ENCODE results near the gene MAPK10. TPM values are rescaled to one million over a fixed set of nuclear protein-coding genes. Genes with fewer than 3 reads are reported as not detected.

The MAPK10 gene
- total RNA-seq, 4 donors from 2014 or later, result 2.0 to 16.8 (median 4.1) TPM

GRCh38 chr4:86274642-86275041 is 85.2 kb downstream of the MAPK10 start:
- H3K36me3 ChIP-seq, result no peaks in the 10 kb centered on the region

GRCh38 chr4:86272669-86273068 is 87.2 kb downstream of the MAPK10 start:
- Histone ChIP-seq H3K27me3 (no peaks in the 10 kb centered on the region), H3K27ac (no peak overlapping the region), H3K4me3 (no peak overlapping the region), H3K4me1 (no peaks in the 10 kb centered on the region), H3K9me3 (no peaks in the 10 kb centered on the region), H3K36me3 (no peaks in the 10 kb centered on the region)
- 91% methylated on average over 1 of the region's 1 CpG for WGBS
- no peak for DNase-seq (ENCODE audit: low spot score in 2 of 2)
- TF ChIP-seq POLR2AphosphoS5 (IDR thresholded peaks at IDR 0.05), result no peak
- TF ChIP-seq CTCF (IDR thresholded peaks at IDR 0.05), result no peak
- TF ChIP-seq EP300 (IDR thresholded peaks at IDR 0.05), result no peak
- no peak for TF ChIP-seq POLR2A (IDR thresholded peaks at IDR 0.05)

More at GRCh38 chr4:86274642-86275041, 85.2 kb downstream of the MAPK10 start:
- no peaks in the 10 kb centered on the region for H3K9me3 ChIP-seq
- H3K4me3 ChIP-seq, result no peak overlapping the region
- no peak for DNase-seq (ENCODE audit: low spot score in 2 of 2)
- no peaks in the 10 kb centered on the region for H3K4me1 ChIP-seq
- no peak for TF ChIP-seq CTCF (IDR thresholded peaks at IDR 0.05)
- TF ChIP-seq POLR2A (IDR thresholded peaks at IDR 0.05), result no peak
- TF ChIP-seq POLR2AphosphoS5 (IDR thresholded peaks at IDR 0.05), result no peak
- no peak for TF ChIP-seq EP300 (IDR thresholded peaks at IDR 0.05)
- H3K27ac ChIP-seq, result no peak overlapping the region
- H3K27me3 ChIP-seq, result no peaks in the 10 kb centered on the region

GRCh38 chr4:86271057-86271456 is 88.8 kb downstream of the MAPK10 start:
- H3K36me3 ChIP-seq, result no peaks in the 10 kb centered on the region
- H3K9me3 ChIP-seq, result no peaks in the 10 kb centered on the region
- no peaks in the 10 kb centered on the region for H3K4me1 ChIP-seq
- no peak overlapping the region for H3K4me3 ChIP-seq
- H3K27ac ChIP-seq, result no peak overlapping the region
- WGBS, result 97% methylated on average over 1 of the region's 1 CpG
- H3K27me3 ChIP-seq, result no peaks in the 10 kb centered on the region
- TF ChIP-seq POLR2A (IDR thresholded peaks at IDR 0.05), result no peak
- no peak for TF ChIP-seq EP300 (IDR thresholded peaks at IDR 0.05)
- no peak for TF ChIP-seq CTCF (IDR thresholded peaks at IDR 0.05)
- TF ChIP-seq POLR2AphosphoS5 (IDR thresholded peaks at IDR 0.05), result no peak
- no peak for DNase-seq (ENCODE audit: low spot score in 2 of 2)

- TF ChIP-seq POLR2AphosphoS5 (IDR thresholded peaks at IDR 0.05) (no peak), CTCF (IDR thresholded peaks at IDR 0.05) (no peak), POLR2A (IDR thresholded peaks at IDR 0.05) (no peak), EP300 (IDR thresholded peaks at IDR 0.05) (no peak)
- DNase-seq (ENCODE audit: low spot score in 2 of 2), result no peak
- H3K36me3 ChIP-seq, result no peaks in the 10 kb centered on the region
- H3K27me3 ChIP-seq, result no peaks in the 10 kb centered on the region
- H3K27ac ChIP-seq, result no peak overlapping the region
- H3K4me3 ChIP-seq, result no peak overlapping the region
- WGBS, result 61% methylated on average over 1 of the region's 1 CpG
- H3K4me1 ChIP-seq, result no peaks in the 10 kb centered on the region
- H3K9me3 ChIP-seq, result no peaks in the 10 kb centered on the region
Measured at GRCh38 chr4:86269354-86269753, 90.5 kb downstream of the MAPK10 start.

- no peaks in the 10 kb centered on the region for H3K27me3 ChIP-seq
- no peaks in the 10 kb centered on the region for H3K4me1 ChIP-seq
- H3K4me3 ChIP-seq, result no peak overlapping the region
- no peaks in the 10 kb centered on the region for H3K9me3 ChIP-seq
- no peaks in the 10 kb centered on the region for H3K36me3 ChIP-seq
- no peak for DNase-seq (ENCODE audit: low spot score in 2 of 2)
- no peak overlapping the region for H3K27ac ChIP-seq
- TF ChIP-seq CTCF (IDR thresholded peaks at IDR 0.05) (no peak), EP300 (IDR thresholded peaks at IDR 0.05) (no peak), POLR2A (IDR thresholded peaks at IDR 0.05) (no peak), POLR2AphosphoS5 (IDR thresholded peaks at IDR 0.05) (no peak)
Measured at GRCh38 chr4:86264241-86264640, 95.6 kb downstream of the MAPK10 start.
